H9 (cell line): ENCODE measurements around the gene TSTD1. TPM values are rescaled to one million over a fixed set of nuclear protein-coding genes. Genes with fewer than 3 reads are reported as not detected.

ENCODE experiments used
- DNase-seq: peaks from one replicate; pipeline ENCODE4 v3.0.0-alpha.2; 2017
- H2AFZ ChIP-seq: one replicate; pipeline ENCODE4 v1.6.1; 2013; ENCODE audit warnings: mild to moderate bottlenecking, low read length, control low read depth, moderate library complexity
- H2AK5ac ChIP-seq: 2 replicates; pipeline ENCODE4 v1.6.1; 2013; ENCODE audit warnings: low read length, control low read depth, mixed read lengths; ENCODE audit not compliant: insufficient read length
- H2BK120ac ChIP-seq: one replicate; pipeline ENCODE4 v1.6.1; 2013; ENCODE audit warnings: low read depth, mild to moderate bottlenecking, low read length, control low read depth, inconsistent platforms; ENCODE audit not compliant: poor library complexity, severe bottlenecking
- H2BK12ac ChIP-seq: 2 replicates; pipeline ENCODE4 v1.6.1; 2013; ENCODE audit warnings: low read length, control low read depth, mixed read lengths, low read depth; ENCODE audit not compliant: insufficient read length
- H2BK15ac ChIP-seq: 2 replicates; pipeline ENCODE4 v1.6.1; 2013; ENCODE audit warnings: low read depth, low read length, control low read depth
- H2BK20ac ChIP-seq: one replicate; pipeline ENCODE4 v1.6.1; 2013; ENCODE audit warnings: low read depth, mild to moderate bottlenecking, low read length, control low read depth, inconsistent platforms; ENCODE audit not compliant: poor library complexity, severe bottlenecking
- H2BK5ac ChIP-seq: 2 replicates; pipeline ENCODE4 v1.6.1; 2013; ENCODE audit warnings: low read length, control low read depth, mixed read lengths; ENCODE audit not compliant: insufficient read length
- H3K14ac ChIP-seq: 2 replicates; pipeline ENCODE4 v1.6.1; 2013; ENCODE audit warnings: low read length, control low read depth; ENCODE audit not compliant: insufficient read depth
- H3K18ac ChIP-seq: 2 replicates; pipeline ENCODE4 v1.6.1; 2013; ENCODE audit warnings: low read depth, mild to moderate bottlenecking, mixed read lengths, low read length, control low read depth; ENCODE audit not compliant: insufficient read length
- H3K23ac ChIP-seq: 2 replicates; pipeline ENCODE4 v1.6.1; 2013; ENCODE audit warnings: low read length, control low read depth, mixed read lengths, low read depth; ENCODE audit not compliant: insufficient read length
- H3K23me2 ChIP-seq: 2 replicates; pipeline ENCODE4 v1.6.1; 2013; ENCODE audit warnings: low read depth, mild to moderate bottlenecking, mixed read lengths, low read length, control low read depth; ENCODE audit not compliant: insufficient read length, poor library complexity, severe bottlenecking
- H3K27ac ChIP-seq: 2 replicates; pipeline ENCODE4 v1.5.1; 2013; ENCODE audit warnings: low read length, control low read depth, mixed read lengths, low read depth; ENCODE audit not compliant: insufficient read length
- H3K27me3 ChIP-seq: 2 replicates; pipeline ENCODE4 v1.6.1; 2013; ENCODE audit warnings: low read length, control low read depth, inconsistent platforms; ENCODE audit not compliant: insufficient read depth
- H3K4ac ChIP-seq: 2 replicates; pipeline ENCODE4 v1.6.1; 2013; ENCODE audit warnings: low read depth, mild to moderate bottlenecking, control low read depth, inconsistent platforms, low read length, moderate library complexity
- H3K4me1 ChIP-seq: 2 replicates; pipeline ENCODE4 v1.6.1; 2013; ENCODE audit warnings: low read length, control low read depth, inconsistent platforms; ENCODE audit not compliant: insufficient read depth
- H3K4me2 ChIP-seq: 2 replicates; pipeline ENCODE4 v1.6.1; 2013; ENCODE audit warnings: low read length, control low read depth, mixed read lengths; ENCODE audit not compliant: insufficient read length, insufficient read depth
- H3K56ac ChIP-seq: 2 replicates; pipeline ENCODE4 v1.6.1; 2013; ENCODE audit warnings: low read depth, mild to moderate bottlenecking, mixed read lengths, low read length, control low read depth; ENCODE audit not compliant: insufficient read length
- H3K79me1 ChIP-seq: 2 replicates; pipeline ENCODE4 v1.6.1; 2013; ENCODE audit warnings: low read depth, mild to moderate bottlenecking, moderate library complexity, low read length, control low read depth, inconsistent platforms; ENCODE audit not compliant: insufficient read depth, poor library complexity, severe bottlenecking
- H3K79me2 ChIP-seq: 2 replicates; pipeline ENCODE4 v1.6.1; 2013; ENCODE audit warnings: low read length, control low read depth, inconsistent platforms; ENCODE audit not compliant: insufficient read depth
- H3K9ac ChIP-seq: 2 replicates; pipeline ENCODE4 v1.6.1; 2013; ENCODE audit warnings: low read length, control low read depth, mixed read lengths; ENCODE audit not compliant: insufficient read length; ENCODE audit errors: extremely low read depth
- H3K9me3 ChIP-seq: one replicate; pipeline ENCODE4 v1.6.1; 2013; ENCODE audit warnings: low read depth, low read length, inconsistent platforms; ENCODE audit not compliant: control insufficient read depth
- H3T11ph ChIP-seq: one replicate; pipeline ENCODE4 v1.6.1; 2013; ENCODE audit warnings: mild to moderate bottlenecking, low read length, control low read depth, inconsistent platforms
- H4K20me1 ChIP-seq: one replicate; pipeline ENCODE4 v1.6.1; 2013; ENCODE audit not compliant: control insufficient read depth, insufficient read length, insufficient read depth
- H4K5ac ChIP-seq: 2 replicates; pipeline ENCODE4 v1.6.1; 2013; ENCODE audit warnings: low read depth, mild to moderate bottlenecking, mixed read lengths, low read length, control low read depth; ENCODE audit not compliant: insufficient read length
- H4K8ac ChIP-seq: replicated peaks from 2 replicates; pipeline ENCODE4 v1.6.1; 2013; ENCODE audit warnings: low read length, control low read depth, mixed read lengths, low read depth; ENCODE audit not compliant: insufficient read length
- H4K91ac ChIP-seq: 2 replicates; pipeline ENCODE4 v1.6.1; 2013; ENCODE audit warnings: low read depth, mild to moderate bottlenecking, moderate library complexity, mixed read lengths, low read length, control low read depth; ENCODE audit not compliant: insufficient read length
- H3K27ac Mint-ChIP-seq, 3 experiments: 2 replicates in 2 of 3; 3 replicates in 1 of 3; pipeline ENCODE4 v1.8.0; 2020 to 2021; ENCODE audit warnings: mixed read lengths in 3 of 3, mild to moderate bottlenecking in 1 of 3, moderate library complexity in 1 of 3
- H3K27me3 Mint-ChIP-seq: 2 replicates; pipeline ENCODE4 v1.8.0; 2021; ENCODE audit warnings: low read depth, mild to moderate bottlenecking, moderate library complexity, mixed read lengths
- H3K36me3 Mint-ChIP-seq, 3 experiments: 2 replicates in 2 of 3; 3 replicates in 1 of 3; pipeline ENCODE4 v1.8.0; 2020 to 2021; ENCODE audit warnings: low read depth in 3 of 3, mixed read lengths in 3 of 3; ENCODE audit not compliant: insufficient read depth in 1 of 3
- H3K4me1 Mint-ChIP-seq, 2 experiments: 2 replicates each; pipeline ENCODE4 v1.8.0; 2020; ENCODE audit warnings: mixed read lengths in 2 of 2
- H3K4me3 Mint-ChIP-seq, 2 experiments: 2 replicates in 1 of 2; 3 replicates in 1 of 2; pipeline ENCODE4 v1.8.0; 2020 to 2021; ENCODE audit warnings: mild to moderate bottlenecking in 2 of 2, mixed read lengths in 2 of 2, moderate library complexity in 1 of 2
- H3K9me3 Mint-ChIP-seq, 2 experiments: 2 replicates in 1 of 2; 3 replicates in 1 of 2; pipeline ENCODE4 v1.8.0; 2020; ENCODE audit warnings: mild to moderate bottlenecking in 2 of 2, mixed read lengths in 2 of 2, moderate library complexity in 1 of 2
- total RNA-seq: library from RNA; stranded (reverse); gene quantifications from 2 replicates; pipeline ENCODE4 v1.2.1, GENCODE V29; 2021
- TF ChIP-seq, protein P1 (sequence below): fragments of 200-600 bp; sonication (generic); conservative IDR thresholded peaks from 3 replicates; pipeline ENCODE4 v1.8.0; 2021; ENCODE audit warnings: antibody characterized with exemption, mild to moderate bottlenecking

TSTD1 gene
- total RNA-seq, 1 experiment from 2014 or later = 73.7 TPM

DNA sequence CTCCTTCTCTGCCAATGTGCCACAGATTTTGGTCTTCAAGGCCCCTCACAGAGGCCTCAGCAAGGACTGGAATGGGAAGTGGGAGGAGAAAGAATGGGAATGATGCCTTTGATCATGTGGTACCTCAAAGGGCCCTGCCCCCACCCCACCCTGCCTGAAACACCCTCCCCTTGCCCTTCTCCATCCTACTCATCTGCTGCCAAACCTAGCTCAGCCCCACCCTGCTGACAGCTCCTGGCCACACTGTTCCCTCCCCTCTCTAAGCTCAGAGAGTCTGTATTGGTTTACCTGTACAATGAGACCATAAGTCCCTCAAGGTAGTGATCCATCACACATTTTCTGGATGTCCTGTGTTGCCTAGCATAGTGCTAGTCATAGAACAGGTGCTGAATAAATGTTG, 37.6 kb upstream of the TSTD1 start:
- no peaks in the 10 kb centered on the region for H3K9me3 ChIP-seq
- no peak overlapping the region for H3K18ac ChIP-seq
- no peak overlapping the region for H3K23ac ChIP-seq
- no peaks in the 10 kb centered on the region for H3K4me1 ChIP-seq
- no peak overlapping the region for H2BK20ac ChIP-seq
- H3K27ac Mint-ChIP-seq = no peak overlapping the region
- no peak overlapping the region for H2BK12ac ChIP-seq
- DNase-seq = no peak
- H4K20me1 ChIP-seq = no peaks in the 10 kb centered on the region
- no peak overlapping the region for H2BK5ac ChIP-seq
- H2AFZ ChIP-seq = no peak overlapping the region
- no peaks in the 10 kb centered on the region for H3K79me1 ChIP-seq
- H3T11ph ChIP-seq = no peak overlapping the region
- no peaks in the 10 kb centered on the region; a peak in 1 of 5 replicates for H3K9me3 Mint-ChIP-seq
- H4K91ac ChIP-seq = no peak overlapping the region
- TF ChIP-seq, protein P1, sequence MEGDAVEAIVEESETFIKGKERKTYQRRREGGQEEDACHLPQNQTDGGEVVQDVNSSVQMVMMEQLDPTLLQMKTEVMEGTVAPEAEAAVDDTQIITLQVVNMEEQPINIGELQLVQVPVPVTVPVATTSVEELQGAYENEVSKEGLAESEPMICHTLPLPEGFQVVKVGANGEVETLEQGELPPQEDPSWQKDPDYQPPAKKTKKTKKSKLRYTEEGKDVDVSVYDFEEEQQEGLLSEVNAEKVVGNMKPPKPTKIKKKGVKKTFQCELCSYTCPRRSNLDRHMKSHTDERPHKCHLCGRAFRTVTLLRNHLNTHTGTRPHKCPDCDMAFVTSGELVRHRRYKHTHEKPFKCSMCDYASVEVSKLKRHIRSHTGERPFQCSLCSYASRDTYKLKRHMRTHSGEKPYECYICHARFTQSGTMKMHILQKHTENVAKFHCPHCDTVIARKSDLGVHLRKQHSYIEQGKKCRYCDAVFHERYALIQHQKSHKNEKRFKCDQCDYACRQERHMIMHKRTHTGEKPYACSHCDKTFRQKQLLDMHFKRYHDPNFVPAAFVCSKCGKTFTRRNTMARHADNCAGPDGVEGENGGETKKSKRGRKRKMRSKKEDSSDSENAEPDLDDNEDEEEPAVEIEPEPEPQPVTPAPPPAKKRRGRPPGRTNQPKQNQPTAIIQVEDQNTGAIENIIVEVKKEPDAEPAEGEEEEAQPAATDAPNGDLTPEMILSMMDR = no peak
- no peak overlapping the region for H2BK15ac ChIP-seq
- H3K4ac ChIP-seq = no peak overlapping the region
- no peak overlapping the region for H4K8ac ChIP-seq
- no peak overlapping the region for H3K27ac ChIP-seq
- no peaks in the 10 kb centered on the region; the same call in none of the 2 replicates for H3K27me3 Mint-ChIP-seq
- H3K79me2 ChIP-seq = no peaks in the 10 kb centered on the region
- H3K56ac ChIP-seq = no peak overlapping the region
- H3K27me3 ChIP-seq = no peaks in the 10 kb centered on the region
- no peak overlapping the region for H3K4me2 ChIP-seq
- H4K5ac ChIP-seq = no peak overlapping the region
- H3K9ac ChIP-seq = no peak overlapping the region
- no peaks in the 10 kb centered on the region for H3K23me2 ChIP-seq
- H2AK5ac ChIP-seq = no peak overlapping the region
- no peak overlapping the region for H3K14ac ChIP-seq
- H2BK120ac ChIP-seq = no peak overlapping the region
- no peaks in the 10 kb centered on the region for H3K36me3 Mint-ChIP-seq
- no peak overlapping the region for H3K4me3 Mint-ChIP-seq
- H3K4me1 Mint-ChIP-seq = peaks cover 19 to 20% of the 10 kb centered on the region in 2 experiments
